NCI-H82 treated with DMSO at 0.1 percent for 48 hours (cell line): Measurements from ENCODE around the gene PTPRA.
"Not testable (repeated sequence)": the region's sequence is repeated elsewhere in the genome, so short reads cannot be mapped to it uniquely, and the experiment has no call there.

Source experiments
- DNase-seq: peaks from one replicate; lab custom pipeline; 2025; ENCODE audit not compliant: unreplicated experiment; lab: John Stamatoyannopoulos, UW

Gene PTPRA

DNA sequence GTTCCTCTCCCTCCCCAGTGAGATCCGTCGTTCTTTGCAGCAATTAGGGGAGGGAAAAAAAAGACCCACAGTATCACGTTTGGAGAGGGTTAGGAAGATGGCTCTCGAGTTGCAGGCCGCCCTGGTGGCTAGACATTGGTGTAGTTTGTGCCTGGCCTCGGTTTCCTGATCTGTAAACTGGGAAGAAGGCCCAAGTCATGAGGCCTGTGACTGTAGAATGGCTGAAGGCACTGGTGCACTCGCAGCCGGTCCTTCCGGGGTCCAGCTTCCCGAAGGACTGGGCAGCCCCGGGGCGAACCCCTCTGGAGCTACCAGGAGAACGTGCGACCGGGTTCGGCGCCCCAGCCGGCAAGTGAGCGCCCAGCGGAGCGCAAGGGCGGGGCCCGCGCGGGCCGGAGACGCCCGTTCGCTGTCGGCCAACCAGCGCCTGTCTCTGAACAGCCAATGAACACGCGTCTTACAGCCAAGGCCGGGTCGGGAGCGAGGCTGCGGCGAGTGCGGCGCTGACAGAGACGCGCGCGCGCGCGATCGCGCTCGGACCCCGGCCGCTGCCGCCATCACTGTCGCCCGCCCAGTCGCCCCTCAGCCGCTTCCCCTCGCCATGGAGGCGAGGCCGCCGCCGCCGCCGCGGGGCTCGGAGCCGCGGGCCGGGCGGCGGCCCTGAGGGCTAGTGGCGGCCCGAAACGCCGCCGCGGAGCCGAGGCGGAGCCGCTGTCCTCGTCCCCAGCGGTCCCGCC is at the start of gene PTPRA:
Gene PTPRA (plus strand): TSS at position 472 of the 737 bp plus-strand sequence. CDS start 90,797 bp downstream, outside the sequence.
- peak; percentile 72 for DNase-seq

DNA sequence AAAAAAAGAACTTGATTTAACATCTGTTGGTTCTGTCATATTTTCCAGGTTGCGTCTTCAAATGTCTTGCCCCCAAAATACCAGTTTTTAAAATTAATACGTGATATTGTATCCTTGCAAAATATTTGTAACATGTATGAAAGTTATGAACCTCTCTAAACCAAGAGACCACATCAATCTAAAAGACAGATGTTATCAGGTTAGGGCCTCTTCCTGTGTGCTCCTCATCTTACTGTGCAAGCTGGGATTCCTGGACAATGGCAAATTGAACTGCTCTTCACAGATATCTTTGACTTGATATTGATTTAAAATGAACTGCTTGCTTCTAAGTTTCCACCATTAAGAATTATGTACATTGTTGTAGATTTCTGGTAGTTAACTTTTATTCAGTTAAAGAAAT is 47.5 kb upstream of the PTPRA start:
- DNase-seq, result no peak

- DNase-seq, result no peak
These were observed 46.6 kb upstream of the PTPRA start for GRCh38 chr20:2826655-2827054.

DNA sequence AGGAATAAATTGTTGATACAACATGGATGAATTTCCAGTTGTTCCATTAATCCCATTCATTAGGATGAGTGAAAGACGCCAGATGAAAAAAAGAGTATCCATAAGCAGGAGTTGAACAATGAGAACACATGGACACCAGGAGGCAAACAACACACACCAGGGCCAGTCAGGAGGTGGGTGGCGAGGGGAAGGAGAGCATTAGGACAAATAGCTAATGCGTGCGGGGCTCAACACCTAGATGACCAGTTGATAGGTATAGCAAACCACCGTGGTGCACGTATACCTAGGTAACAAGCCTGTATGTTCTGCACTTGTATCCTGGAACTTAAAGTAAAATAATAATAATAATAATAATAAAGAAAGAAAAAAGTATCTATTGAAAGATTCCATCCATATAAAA is 43.9 kb upstream of the PTPRA start:
- DNase-seq, result no peak

DNA sequence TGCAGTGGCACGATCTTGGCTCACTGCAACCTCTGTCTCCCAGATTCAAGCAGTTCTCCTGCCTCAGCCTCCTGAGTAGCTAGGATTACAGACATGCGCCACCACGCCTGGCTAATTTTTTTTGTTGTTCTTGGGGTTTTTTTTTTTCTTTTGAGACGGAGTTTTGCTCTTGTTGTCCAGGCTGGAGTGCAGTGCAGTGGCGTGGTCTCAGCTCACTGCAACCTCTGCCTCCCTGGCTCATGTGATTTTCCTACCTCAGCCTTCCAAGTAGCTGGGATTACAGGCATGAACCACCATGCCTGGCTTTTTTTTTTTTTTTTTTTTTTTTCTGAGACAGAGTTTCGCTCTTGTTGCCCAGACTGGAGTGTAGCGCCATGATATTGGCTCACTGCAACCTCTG is 42.1 kb upstream of the PTPRA start:
- not testable (repeated sequence) for DNase-seq

- no peak for DNase-seq
These were observed 39.5 kb upstream of the PTPRA start for GRCh38 chr20:2833761-2834160.

DNA sequence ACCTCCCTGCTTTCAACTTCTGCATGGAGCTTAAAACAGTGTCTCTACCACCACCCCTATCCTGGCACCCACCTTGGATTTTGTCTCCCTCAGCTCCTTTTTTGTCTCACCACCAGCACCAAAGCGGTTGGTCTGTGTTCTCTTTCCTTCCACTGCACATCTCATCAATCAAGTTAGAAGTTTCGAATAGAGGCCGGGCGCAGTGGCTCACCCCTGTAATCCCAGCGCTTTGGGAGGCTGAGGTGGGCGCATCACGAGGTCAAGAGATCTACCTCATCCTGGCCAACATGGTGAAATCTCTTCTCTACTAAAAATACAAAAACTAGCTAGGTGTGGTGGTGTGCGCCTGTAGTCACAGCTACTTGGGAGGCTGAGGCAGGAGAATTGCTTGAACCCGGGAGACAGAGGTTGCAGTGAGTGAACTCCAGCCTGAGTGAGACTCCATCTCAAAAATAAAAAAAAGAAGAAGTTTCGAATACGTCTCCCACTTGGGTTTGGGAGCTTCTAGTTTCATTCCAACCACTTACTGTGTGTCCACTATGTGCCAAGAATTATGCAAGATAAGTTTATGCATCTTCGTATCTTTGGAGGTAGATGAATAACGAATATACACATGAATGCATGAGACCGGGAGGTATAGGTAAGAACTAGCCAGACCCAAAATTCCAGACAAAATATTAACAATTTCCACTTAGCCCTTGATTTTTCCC is 38.7 kb upstream of the PTPRA start:
- no peak for DNase-seq

DNA sequence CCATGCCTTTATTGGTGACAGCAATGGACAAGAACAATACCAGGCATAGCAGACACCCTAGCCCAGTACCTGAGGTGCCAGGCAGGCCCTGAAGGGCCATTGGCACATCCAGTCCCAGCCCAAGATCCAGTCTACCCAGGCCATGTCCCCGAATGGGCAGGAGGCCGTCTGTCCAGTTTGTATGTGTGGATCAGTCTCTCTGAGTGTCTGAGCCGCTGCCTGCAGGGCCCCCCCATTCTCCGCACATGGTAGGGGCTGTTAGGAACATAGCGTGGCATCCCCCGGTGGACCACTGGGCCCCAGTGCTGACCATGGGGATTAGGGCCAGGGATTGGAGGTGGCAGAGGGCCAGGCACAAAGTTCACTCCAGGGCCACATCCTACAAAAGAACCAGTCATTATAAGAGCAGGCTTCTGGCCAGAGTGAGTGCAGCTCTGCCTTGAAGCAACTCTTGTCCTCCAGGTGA is 37.9 kb upstream of the PTPRA start:
- DNase-seq, result no peak

GRCh38 chr20:2836035-2836434 is 37.2 kb upstream of the PTPRA start:
- DNase-seq, result no peak

- no peak for DNase-seq
These were observed 35.9 kb upstream of the PTPRA start for GRCh38 chr20:2837221-2837960.

DNA sequence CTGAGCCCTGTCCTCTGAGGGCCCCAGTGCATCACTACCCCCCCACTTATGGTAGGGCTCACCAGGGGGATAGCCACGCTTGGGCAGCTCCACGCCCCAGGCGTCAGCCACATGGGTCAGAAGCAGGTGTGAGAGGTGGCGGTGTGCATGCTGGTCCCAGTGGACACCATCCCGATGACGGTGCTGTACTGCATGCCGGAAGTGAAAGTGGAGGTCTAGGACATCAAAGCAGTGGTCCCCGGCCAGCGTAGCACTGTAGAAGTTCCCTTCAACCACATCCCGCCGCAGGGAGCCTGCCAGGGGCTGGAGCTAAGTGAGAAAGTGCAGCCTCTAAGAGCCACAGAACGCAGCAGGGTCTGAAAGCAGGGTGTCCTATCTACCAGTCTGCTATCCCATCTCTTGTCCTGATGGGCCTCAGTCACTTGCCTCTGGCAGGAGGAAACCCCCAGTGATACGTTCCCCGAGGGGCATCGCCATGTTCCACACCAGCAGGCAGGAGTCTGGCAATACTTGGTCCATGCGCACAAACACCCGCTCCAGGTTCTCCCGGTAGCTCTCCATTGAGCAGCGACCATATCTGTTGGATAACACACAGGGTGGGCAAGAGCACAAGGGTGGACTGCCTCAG is 35.0 kb upstream of the PTPRA start:
- no peak for DNase-seq

- DNase-seq, result no peak
These were observed 34.2 kb upstream of the PTPRA start for GRCh38 chr20:2838847-2839671.

DNA sequence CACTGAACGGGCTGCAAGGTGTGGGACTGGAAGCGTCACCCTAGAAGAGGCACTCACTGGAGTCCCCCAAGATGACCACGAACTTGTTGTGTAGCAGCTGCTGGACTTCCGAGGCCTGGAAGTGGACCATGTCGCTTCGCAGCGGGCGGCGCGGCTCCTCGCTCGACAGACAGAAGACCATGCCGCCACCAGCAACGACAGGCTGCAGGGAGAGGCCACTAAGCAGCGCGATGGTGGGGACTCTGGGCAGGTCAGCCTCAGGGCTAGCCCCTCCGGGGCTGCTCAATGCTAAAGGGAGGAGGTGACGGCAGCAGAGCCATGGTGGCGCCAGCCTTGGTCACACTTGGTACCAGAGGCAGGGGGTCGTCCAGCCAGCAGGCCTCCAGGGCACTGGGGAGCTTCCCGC is 33.5 kb upstream of the PTPRA start:
- DNase-seq, result no peak

DNA sequence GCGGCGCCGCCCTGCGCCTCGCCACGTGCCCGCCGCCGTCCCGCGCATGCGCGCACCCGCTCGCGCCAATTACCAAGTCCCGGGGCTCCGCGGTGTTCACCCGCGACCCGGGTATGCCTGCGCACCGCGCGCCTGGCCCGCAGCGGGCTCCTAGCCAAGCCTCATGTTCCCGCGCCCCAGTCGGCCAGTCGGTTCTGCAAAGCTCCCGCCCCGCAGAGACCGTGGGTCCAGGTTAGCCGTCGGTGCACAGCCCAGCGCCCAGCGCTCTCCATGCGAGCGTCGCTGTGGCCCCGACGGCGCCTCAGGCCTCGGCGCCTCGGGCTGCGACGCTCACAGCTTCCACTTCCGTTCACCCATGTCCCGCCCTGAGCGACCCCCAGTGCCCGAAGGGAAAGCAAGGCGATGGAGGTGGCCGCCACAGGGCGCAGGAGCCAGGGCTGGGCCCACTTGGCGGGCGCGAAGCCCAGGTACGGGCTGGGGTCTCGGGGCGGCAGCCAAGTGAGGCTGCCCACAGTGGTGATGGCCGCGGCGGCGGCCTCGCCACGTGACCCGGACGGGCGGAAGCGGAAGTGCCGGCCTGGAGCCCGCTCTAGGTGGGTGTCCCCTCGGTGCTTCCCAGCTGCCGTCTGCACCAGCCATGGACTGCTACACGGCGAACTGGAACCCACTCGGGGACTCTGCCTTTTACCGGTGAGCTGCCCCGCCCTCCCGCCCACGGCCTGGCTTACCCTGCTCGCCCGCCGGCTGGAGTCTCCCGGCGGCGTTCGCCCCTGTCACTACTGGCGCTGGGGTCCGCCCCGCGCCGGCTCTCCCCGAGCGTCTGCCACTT is 32.9 kb upstream of the PTPRA start, which contains the start of the genes PCED1A and VPS16:
Gene PCED1A (minus strand): TSS at position 518 of the 829 bp plus-strand sequence. CDS start 743 bp downstream, outside the sequence.
Gene VPS16 (plus strand): TSS at position 608 of the 829 bp plus-strand sequence. CDS start 30 bp downstream, at position 638.
- peak; percentile 8 for DNase-seq

DNA sequence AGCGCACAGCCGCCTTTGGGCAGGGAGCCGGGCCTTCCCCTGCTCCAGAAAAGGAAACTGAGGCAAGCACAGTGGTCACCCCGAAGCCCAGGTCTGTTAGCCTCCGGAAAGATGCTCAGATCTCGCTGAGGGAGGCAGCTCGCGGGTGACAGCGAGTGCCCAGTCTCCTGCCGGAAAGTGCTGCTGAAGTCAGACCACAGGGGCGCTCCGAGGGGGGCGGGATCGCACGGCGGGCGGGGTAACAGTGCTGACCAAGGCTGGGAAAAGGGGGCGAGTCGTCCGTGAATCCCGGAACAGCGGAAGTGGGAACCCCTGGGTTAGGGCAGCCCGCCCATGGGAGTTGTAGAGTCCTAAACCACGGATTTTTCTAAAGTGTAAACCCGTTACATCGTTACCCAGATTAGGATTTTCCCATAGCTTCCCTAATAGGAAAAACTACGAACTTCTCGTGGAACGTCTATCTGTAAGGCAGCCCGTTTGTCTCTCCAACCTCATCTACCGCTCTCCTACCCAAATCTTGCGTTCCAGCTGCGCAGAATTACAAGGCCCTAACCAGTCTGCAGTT is 32.2 kb upstream of the PTPRA start:
- DNase-seq, result no peak

GRCh38 chr20:2845607-2846006 is 27.7 kb upstream of the PTPRA start:
- no peak for DNase-seq

- DNase-seq, result no peak
These were observed 26.6 kb upstream of the PTPRA start for GRCh38 chr20:2846698-2847097.

DNA sequence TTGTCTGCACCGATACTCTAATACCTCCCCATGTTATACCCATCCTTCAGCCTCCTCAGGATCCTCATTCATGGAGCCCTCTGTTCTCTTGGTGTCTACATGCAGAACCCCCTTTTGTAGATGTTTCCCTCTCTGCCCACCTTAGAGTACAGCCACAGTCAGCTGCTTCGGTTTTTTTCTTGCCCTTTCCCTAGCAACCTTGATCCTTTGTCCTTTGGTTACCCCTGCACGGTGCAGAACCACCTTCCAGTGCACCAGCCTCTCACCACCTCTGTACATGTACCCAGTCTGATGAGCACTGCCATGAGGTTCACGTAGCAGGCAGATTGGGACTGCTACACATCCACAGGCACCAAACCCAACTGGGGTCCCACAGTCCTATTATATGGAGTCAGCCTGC is 25.5 kb upstream of the PTPRA start:
- DNase-seq, result no peak

DNA sequence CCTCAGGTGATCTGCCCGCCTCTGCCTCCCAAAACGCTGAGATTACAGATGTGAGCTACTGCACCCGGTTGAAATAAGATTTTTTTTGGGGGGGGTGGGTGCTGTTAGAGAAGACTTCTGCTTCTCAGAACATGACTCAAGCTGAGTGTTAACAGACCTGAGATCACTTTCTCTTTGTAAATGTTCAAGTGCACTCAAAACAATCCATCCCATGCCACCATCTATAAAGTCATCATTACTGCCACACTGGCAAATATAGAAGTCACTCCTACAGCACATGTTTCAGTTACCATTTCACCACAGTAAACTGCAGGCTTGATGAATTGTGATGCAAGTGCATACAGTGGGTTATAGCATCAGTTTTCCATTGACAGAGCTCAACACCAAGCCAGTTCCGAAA is 23.8 kb upstream of the PTPRA start:
- no peak for DNase-seq
